T-helper 17 cell (primary cell): Measurements from ENCODE around the gene ZNF440. TPM values are rescaled to one million over a fixed set of nuclear protein-coding genes. Genes with fewer than 3 reads are reported as not detected.
A peak's percentile ranks its signal among the peaks of the same experiment; 100 is the strongest.

Experiments
- ATAC-seq: fragments of 150-1000 bp; cut with Tn5 transposase; 2 replicates; pipeline ENCODE4 v1.10.0; 2021; ENCODE audit warnings: mild to moderate bottlenecking, moderate library complexity
- DNase-seq, 3 donors: peaks; one replicate each; pipeline versions ENCODE4 v3.0.0 to v3.0.0-alpha.2; 2020 to 2021
- H3K9me3 ChIP-seq: one replicate; pipeline ENCODE4 v1.7.0; 2013; ENCODE audit warnings: low read length, mild to moderate bottlenecking; ENCODE audit not compliant: control insufficient read depth, poor library complexity, severe bottlenecking
- H3K27ac Mint-ChIP-seq: one replicate; pipeline ENCODE4 v1.8.0; 2022; ENCODE audit warnings: mild to moderate bottlenecking, moderate library complexity, mixed read lengths
- H3K27me3 Mint-ChIP-seq: one replicate; pipeline ENCODE4 v1.8.0; 2022; ENCODE audit warnings: mixed read lengths
- H3K36me3 Mint-ChIP-seq: one replicate; pipeline ENCODE4 v1.8.0; 2022; ENCODE audit warnings: low read depth, mixed read lengths
- H3K4me1 Mint-ChIP-seq: one replicate; pipeline ENCODE4 v1.8.0; 2022; ENCODE audit warnings: mild to moderate bottlenecking, mixed read lengths
- H3K4me3 Mint-ChIP-seq: one replicate; pipeline ENCODE4 v1.8.0; 2022; ENCODE audit warnings: mild to moderate bottlenecking, moderate library complexity, mixed read lengths
- total RNA-seq, 4 donors: library from RNA in 2 of 4; stranded (reverse) in 2 of 4; gene quantifications; one replicate each; pipeline ENCODE4 v1.2.3 and lab custom pipeline; 2022 to 2026

Gene ZNF440
- total RNA-seq, 2 donors from 2014 or later, result 7.9 to 9.5 TPM

DNA sequence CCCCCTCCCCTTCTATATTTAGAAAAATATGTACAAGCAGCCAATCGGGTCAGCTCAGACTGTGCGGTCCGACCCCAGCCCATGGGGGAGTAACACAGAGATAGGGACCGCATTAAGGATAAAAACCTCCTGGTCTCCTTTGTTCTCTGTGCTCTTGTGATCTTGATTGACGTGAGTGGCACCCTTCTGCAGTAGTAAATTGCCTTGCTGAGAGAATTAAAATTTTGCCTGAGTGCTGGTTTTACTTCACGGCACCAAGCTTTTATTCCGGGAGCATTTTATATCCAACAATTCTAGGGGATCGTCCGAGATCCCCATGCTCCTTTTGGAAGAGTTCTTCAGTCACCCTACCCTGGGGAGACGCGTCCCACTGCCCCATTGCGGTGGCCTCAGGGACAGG is 66.5 kb downstream of the ZNF440 start:
- Mint-ChIP-seq H3K36me3 (no peaks in the 10 kb centered on the region), H3K4me1 (peaks cover 11% of the 10 kb centered on the region), H3K4me3 (no peak overlapping the region), H3K27ac (no peak overlapping the region), H3K27me3 (no peaks in the 10 kb centered on the region)
- no peak for DNase-seq
- no peak for ATAC-seq
- H3K9me3 ChIP-seq, result no peaks in the 10 kb centered on the region

DNA sequence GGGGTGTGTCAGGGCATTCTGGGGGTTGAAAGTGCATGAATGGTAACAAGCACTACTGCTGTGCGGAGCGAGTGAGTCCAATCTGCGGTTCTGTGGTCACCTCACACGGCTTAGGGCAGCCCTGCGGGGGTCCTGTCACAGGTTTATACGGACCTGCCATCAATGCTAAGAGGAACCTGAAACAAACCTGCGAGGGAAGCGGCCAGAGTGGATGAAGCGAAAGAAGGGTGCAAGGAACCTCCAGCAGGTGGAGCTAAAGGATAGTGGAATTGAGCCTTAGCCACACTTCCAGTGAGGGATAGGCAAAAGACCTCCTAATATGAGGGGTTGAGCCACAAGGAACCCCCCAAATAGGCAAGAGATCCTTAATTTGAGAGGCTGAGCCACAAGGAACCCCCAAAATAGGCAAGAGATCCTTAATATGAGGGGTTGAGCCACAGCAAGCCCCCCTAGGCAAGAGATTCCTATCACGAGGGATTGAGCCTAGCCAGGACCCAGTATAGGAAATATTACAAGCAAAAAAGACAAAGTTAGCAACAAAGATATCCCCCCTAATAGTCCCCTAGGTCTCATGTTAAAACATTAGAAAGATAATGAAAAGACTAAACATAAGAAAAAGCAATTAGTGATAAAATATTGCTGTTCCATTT is 67.2 kb downstream of the ZNF440 start:
- Mint-ChIP-seq H3K4me3 (no peak overlapping the region), H3K4me1 (peaks cover 11% of the 10 kb centered on the region), H3K27ac (no peak overlapping the region), H3K36me3 (no peaks in the 10 kb centered on the region), H3K27me3 (no peaks in the 10 kb centered on the region)
- ATAC-seq (peak; percentile 68), DNase-seq (peak; percentile 12 to 43 (median 26))
- H3K9me3 ChIP-seq, result no peaks in the 10 kb centered on the region

DNA sequence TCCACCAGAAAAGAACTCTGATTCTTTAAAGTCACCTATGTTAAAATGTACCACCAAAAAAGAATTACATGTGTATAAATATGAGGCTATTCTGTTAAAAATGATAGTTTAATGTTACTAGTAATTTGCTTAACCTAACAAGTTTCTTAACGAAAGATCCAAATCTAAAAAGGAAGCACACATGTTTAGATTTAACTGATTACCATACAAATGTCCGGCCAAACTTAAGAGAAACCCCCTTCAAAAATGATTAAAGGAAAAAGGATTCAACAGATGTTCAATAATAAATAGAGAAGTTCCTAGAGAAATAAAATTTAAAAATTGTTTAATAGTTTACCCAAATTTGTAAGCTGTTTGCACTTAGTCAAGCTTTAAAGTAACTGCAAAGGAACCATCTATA is 68.5 kb downstream of the ZNF440 start:
- ATAC-seq, result no peak
- H3K4me1 Mint-ChIP-seq, result peaks cover 15% of the 10 kb centered on the region
- H3K27me3 Mint-ChIP-seq, result no peaks in the 10 kb centered on the region
- no peak for DNase-seq
- no peak overlapping the region for H3K4me3 Mint-ChIP-seq
- no peaks in the 10 kb centered on the region for H3K36me3 Mint-ChIP-seq
- no peaks in the 10 kb centered on the region for H3K9me3 ChIP-seq
- no peak overlapping the region for H3K27ac Mint-ChIP-seq

Other genes with a start within 250 kb of the ZNF440 start
- gene ACP5, start 236.6 kb upstream of the ZNF440 start, total RNA-seq, result 10 to 100 TPM; 14.6 to 18.2 TPM
- gene ZNF627, start 216.8 kb upstream of the ZNF440 start, total RNA-seq, result 1 to 10 TPM; 4.9 to 6.0 TPM
- 1 to 10 TPM; 1.7 to 2.4 TPM for gene ZNF823, start 75.3 kb upstream of the ZNF440 start, total RNA-seq
- 1 to 10 TPM; 3.3 to 4.6 TPM for gene ZNF441, start 47.3 kb upstream of the ZNF440 start, total RNA-seq
- under 1 TPM; 0.26 to 0.60 TPM for gene ZNF491, start 15.8 kb upstream of the ZNF440 start, total RNA-seq
- 1 to 10 TPM; 4.5 to 8.4 TPM for gene ZNF439, start 34.5 kb downstream of the ZNF440 start, total RNA-seq
- gene ZNF69, start 73.5 kb downstream of the ZNF440 start, total RNA-seq, result 1 to 10 TPM; 2.3 to 2.4 TPM
- 10 to 100 TPM; 14.3 to 18.7 TPM for gene ZNF700, start 110.8 kb downstream of the ZNF440 start, total RNA-seq
- gene ZNF763, start 150.8 kb downstream of the ZNF440 start, total RNA-seq, result 1 to 10 TPM; 1.5 to 1.7 TPM
- gene ZNF433, start 221.4 kb downstream of the ZNF440 start, total RNA-seq, result 1 to 10 TPM in 1 of 2 donors, under 1 TPM in 1; 0.85 to 1.3 TPM
- gene ZNF878, start 238.7 kb downstream of the ZNF440 start, total RNA-seq, result not detected